Ramos (cell line): ENCODE results near the gene RNF144A.

Source experiments
- in situ Hi-C: fragments of 300-500 bp; cut with MboI; formaldehyde crosslinking; loops from one replicate; pipeline ENCODE4 v1.14.3; 2022; ENCODE audit warnings: low sequenced_read_pairs; ENCODE audit not compliant: unreplicated experiment

The RNF144A gene

GRCh38 chr2:6945087-6945813, 28.0 kb downstream of the RNF144A start:
- in situ Hi-C loops = no loop called here

GRCh38 chr2:6945821-6946220, 28.6 kb downstream of the RNF144A start:
- in situ Hi-C loops = no loop called here

GRCh38 chr2:6946722-6947121, 29.5 kb downstream of the RNF144A start:
- in situ Hi-C loops = no loop called here

- in situ Hi-C loops = no loop called here
Observed at GRCh38 chr2:6947929-6948676, 30.9 kb downstream of the RNF144A start.

- in situ Hi-C loops = no loop called here
Observed at GRCh38 chr2:6948677-6949351, 31.6 kb downstream of the RNF144A start.

GRCh38 chr2:6951046-6951445, 33.8 kb downstream of the RNF144A start:
- in situ Hi-C loops = no loop called here

GRCh38 chr2:6952101-6952500, 34.9 kb downstream of the RNF144A start:
- in situ Hi-C loops = no loop called here

- in situ Hi-C loops = no loop called here
Observed at GRCh38 chr2:6954586-6954985, 37.4 kb downstream of the RNF144A start.

- in situ Hi-C loops = no loop called here
Observed at GRCh38 chr2:6955511-6956136, 38.4 kb downstream of the RNF144A start.

- in situ Hi-C loops = no loop called here
Observed at GRCh38 chr2:6956566-6956965, 39.4 kb downstream of the RNF144A start.

GRCh38 chr2:6957031-6957714, 40.0 kb downstream of the RNF144A start:
- in situ Hi-C loops = no loop called here

- in situ Hi-C loops = no loop called here
Observed at GRCh38 chr2:6957910-6958615, 40.9 kb downstream of the RNF144A start.

GRCh38 chr2:6958616-6959235, 41.5 kb downstream of the RNF144A start:
- in situ Hi-C loops = no loop called here

GRCh38 chr2:6959751-6960150, 42.5 kb downstream of the RNF144A start:
- in situ Hi-C loops = no loop called here

GRCh38 chr2:6960659-6961058, 43.4 kb downstream of the RNF144A start:
- in situ Hi-C loops = no loop called here

- in situ Hi-C loops = no loop called here
Observed at GRCh38 chr2:6963727-6964126, 46.5 kb downstream of the RNF144A start.

GRCh38 chr2:6965071-6965795, 48.0 kb downstream of the RNF144A start:
- in situ Hi-C loops = no loop called here

- in situ Hi-C loops = no loop called here
Observed at GRCh38 chr2:6966446-6966940, 49.3 kb downstream of the RNF144A start.
